Measurements from ENCODE around the gene METTL15.

Gene METTL15

DNA sequence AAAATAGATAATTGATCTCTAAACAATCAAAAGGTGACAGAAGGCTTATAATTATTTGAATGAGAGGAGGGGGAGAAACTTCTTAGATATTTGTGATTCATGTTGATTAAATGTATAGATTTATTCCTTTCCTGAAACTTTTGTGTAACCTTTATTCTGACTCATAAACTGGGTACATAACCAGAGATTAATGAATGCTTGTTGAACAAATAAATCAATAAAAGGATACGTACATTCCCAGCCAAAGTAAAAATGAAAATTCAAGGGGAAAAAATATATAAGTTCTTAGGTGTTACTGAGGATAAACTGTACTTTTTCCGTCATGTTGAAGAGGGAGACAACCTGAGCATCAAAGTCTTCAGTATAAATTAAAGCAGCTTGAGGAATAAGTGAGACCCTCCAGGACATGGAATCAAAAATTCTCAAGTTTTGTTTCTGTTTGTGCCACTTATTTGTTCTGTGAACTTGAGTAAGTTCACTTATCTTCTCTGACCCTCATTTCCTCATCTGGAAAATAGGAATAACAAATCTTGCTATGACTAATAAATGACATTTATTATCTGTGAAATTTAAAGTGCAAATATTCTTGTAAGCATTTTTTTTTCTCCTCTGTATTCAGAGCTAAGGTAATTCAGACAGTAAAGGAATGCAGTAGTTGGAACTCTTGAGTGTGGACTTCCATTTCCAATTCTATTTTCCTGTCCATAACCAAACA, 195.4 kb downstream of the METTL15 start:
- TF ChIP-seq POLR2AphosphoS5 (IDR thresholded peaks at IDR 0.05; ENCODE audit: low read depth, low read length), result no peak
- TF ChIP-seq, protein P1, sequence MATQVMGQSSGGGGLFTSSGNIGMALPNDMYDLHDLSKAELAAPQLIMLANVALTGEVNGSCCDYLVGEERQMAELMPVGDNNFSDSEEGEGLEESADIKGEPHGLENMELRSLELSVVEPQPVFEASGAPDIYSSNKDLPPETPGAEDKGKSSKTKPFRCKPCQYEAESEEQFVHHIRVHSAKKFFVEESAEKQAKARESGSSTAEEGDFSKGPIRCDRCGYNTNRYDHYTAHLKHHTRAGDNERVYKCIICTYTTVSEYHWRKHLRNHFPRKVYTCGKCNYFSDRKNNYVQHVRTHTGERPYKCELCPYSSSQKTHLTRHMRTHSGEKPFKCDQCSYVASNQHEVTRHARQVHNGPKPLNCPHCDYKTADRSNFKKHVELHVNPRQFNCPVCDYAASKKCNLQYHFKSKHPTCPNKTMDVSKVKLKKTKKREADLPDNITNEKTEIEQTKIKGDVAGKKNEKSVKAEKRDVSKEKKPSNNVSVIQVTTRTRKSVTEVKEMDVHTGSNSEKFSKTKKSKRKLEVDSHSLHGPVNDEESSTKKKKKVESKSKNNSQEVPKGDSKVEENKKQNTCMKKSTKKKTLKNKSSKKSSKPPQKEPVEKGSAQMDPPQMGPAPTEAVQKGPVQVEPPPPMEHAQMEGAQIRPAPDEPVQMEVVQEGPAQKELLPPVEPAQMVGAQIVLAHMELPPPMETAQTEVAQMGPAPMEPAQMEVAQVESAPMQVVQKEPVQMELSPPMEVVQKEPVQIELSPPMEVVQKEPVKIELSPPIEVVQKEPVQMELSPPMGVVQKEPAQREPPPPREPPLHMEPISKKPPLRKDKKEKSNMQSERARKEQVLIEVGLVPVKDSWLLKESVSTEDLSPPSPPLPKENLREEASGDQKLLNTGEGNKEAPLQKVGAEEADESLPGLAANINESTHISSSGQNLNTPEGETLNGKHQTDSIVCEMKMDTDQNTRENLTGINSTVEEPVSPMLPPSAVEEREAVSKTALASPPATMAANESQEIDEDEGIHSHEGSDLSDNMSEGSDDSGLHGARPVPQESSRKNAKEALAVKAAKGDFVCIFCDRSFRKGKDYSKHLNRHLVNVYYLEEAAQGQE (IDR thresholded peaks at IDR 0.05; ENCODE audit: insufficient read depth in 1 of 2, low read depth in 2 of 2, low read length in 2 of 2), result no peak
- no peak for TF ChIP-seq FOXP2 (optimal IDR thresholded peaks at IDR 0.05; ENCODE audit: borderline replicate concordance, extremely low read depth, extremely low read length, insufficient read depth)
- no peak for TF ChIP-seq SIN3A (IDR thresholded peaks at IDR 0.05; ENCODE audit: borderline replicate concordance, insufficient read depth, low read length)
- TF ChIP-seq TAF1 (IDR thresholded peaks at IDR 0.05; ENCODE audit: borderline replicate concordance, insufficient read depth, low read length), result no peak

DNA sequence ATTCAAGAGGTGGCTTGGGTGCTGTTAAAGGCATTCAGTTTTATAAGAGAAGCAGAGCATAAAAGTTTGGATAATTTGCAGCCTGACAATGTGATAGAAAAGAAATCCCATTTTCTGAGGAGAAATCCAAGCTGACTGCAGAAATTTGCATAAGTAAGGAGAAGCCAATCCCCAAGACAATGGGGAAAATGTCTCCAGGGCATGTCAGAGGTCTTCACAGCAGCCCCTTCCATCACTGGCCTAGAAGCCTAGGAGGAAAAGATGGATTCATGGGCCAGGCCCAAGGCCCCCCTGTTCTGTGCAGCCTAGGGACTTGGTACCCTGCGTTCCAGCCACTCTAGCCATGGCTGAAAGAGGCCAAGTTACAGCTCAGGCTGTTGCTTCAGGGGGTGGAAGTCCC, 207.3 kb downstream of the METTL15 start:
- TF ChIP-seq FOXP2 (optimal IDR thresholded peaks at IDR 0.05; ENCODE audit: borderline replicate concordance, extremely low read depth, extremely low read length, insufficient read depth) (no peak), TAF1 (IDR thresholded peaks at IDR 0.05; ENCODE audit: borderline replicate concordance, insufficient read depth, low read length) (no peak), SIN3A (IDR thresholded peaks at IDR 0.05; ENCODE audit: borderline replicate concordance, insufficient read depth, low read length) (no peak), POLR2AphosphoS5 (IDR thresholded peaks at IDR 0.05; ENCODE audit: low read depth, low read length) (no peak)
- TF ChIP-seq, protein P1 (IDR thresholded peaks at IDR 0.05; ENCODE audit: insufficient read depth in 1 of 2, low read depth in 2 of 2, low read length in 2 of 2), result no peak

DNA sequence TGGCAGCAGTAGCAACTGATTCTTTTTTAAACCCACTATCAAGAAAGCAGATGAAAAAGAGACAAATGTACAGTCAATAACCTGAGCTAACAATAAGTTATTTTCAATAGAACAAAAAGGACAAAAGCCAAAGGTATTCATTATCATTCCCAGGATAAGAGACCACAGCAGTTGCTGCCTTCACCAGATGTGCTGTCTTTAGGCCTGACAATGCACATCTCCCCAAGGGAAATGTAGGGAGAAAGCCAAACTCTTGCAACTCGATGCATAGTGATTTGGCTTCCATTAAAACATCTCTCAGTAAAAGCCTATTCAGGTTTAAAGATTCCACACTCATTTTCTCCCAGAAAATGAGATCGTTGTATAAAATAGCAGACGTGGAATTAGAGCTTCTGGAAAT, 210.7 kb downstream of the METTL15 start:
- TF ChIP-seq SIN3A (IDR thresholded peaks at IDR 0.05; ENCODE audit: borderline replicate concordance, insufficient read depth, low read length) (no peak), TAF1 (IDR thresholded peaks at IDR 0.05; ENCODE audit: borderline replicate concordance, insufficient read depth, low read length) (no peak), FOXP2 (optimal IDR thresholded peaks at IDR 0.05; ENCODE audit: borderline replicate concordance, extremely low read depth, extremely low read length, insufficient read depth) (no peak), POLR2AphosphoS5 (IDR thresholded peaks at IDR 0.05; ENCODE audit: low read depth, low read length) (no peak)
- TF ChIP-seq, protein P1 (IDR thresholded peaks at IDR 0.05; ENCODE audit: insufficient read depth in 1 of 2, low read depth in 2 of 2, low read length in 2 of 2), result no peak

- TF ChIP-seq POLR2AphosphoS5 (IDR thresholded peaks at IDR 0.05; ENCODE audit: low read depth, low read length) (no peak), TAF1 (IDR thresholded peaks at IDR 0.05; ENCODE audit: borderline replicate concordance, insufficient read depth, low read length) (no peak), FOXP2 (optimal IDR thresholded peaks at IDR 0.05; ENCODE audit: borderline replicate concordance, extremely low read depth, extremely low read length, insufficient read depth) (no peak), SIN3A (IDR thresholded peaks at IDR 0.05; ENCODE audit: borderline replicate concordance, insufficient read depth, low read length) (no peak)
- TF ChIP-seq, protein P1 (IDR thresholded peaks at IDR 0.05; ENCODE audit: insufficient read depth in 1 of 2, low read depth in 2 of 2, low read length in 2 of 2), result no peak
Observed at GRCh38 chr11:28323621-28324020, 215.4 kb downstream of the METTL15 start.
